HCT116 (cell line): ENCODE measurements around the gene LAMP1. TPM values are rescaled to one million over a fixed set of nuclear protein-coding genes. Genes with fewer than 3 reads are reported as not detected.

Experiments
- ATAC-seq: fragments of 200-7000 bp; cut with Tn5 transposase; 2 replicates; pipeline ENCODE4 v1.9.1; 2020; ENCODE audit warnings: mild to moderate bottlenecking, moderate library complexity
- BruUV-seq: library from RNA; stranded (reverse); fragments of 400-500 nt; replicated peaks from 2 replicates; lab custom pipeline; 2021; lab: Mats Ljungman, UMichigan
- CTCF ChIA-PET: fragments of 300-600 bp; sonication (Branson Sonifier 250); formaldehyde crosslinking; loops from one replicate; lab custom pipeline; 2021; ENCODE audit warnings: antibody characterized with exemption; lab: Charles Lee
- POLR2A ChIA-PET: fragments of 300-600, 350-600 bp; sonication (Branson Sonifier 250); formaldehyde crosslinking; loops from one replicate; lab custom pipeline; 2021; ENCODE audit warnings: antibody characterized with exemption; lab: Charles Lee
- RAD21 ChIA-PET, 2 experiments: fragments of 300-600 bp; sonication (Branson Sonifier 250); formaldehyde crosslinking; loops; one replicate each; lab custom pipeline; 2023; ENCODE audit warnings: low total read pairs in 2 of 2; ENCODE audit not compliant: uncharacterized antibody in 2 of 2, unreplicated experiment in 2 of 2, low non-redundant PET in 1 of 2; lab: Charles Lee
- DNase-seq: peaks from one replicate; pipeline ENCODE4 v3.0.0-alpha.2; 2010; ENCODE audit warnings: low read depth, low spot score
- H2AFZ ChIP-seq: fragments of 200-600 bp; shearing (Covaris generic), sonication (generic); 2 replicates; pipeline ENCODE4 v1.6.1; 2017; ENCODE audit warnings: low read depth, mixed run types, mixed read lengths, antibody characterized with exemption, low read length; ENCODE audit not compliant: poor library complexity, severe bottlenecking
- H3K27ac ChIP-seq: 2 replicates; pipeline ENCODE4 v1.5.1; 2012; ENCODE audit warnings: low read depth, low read length
- H3K27me3 ChIP-seq: fragments of 200-600 bp; sonication (generic); 2 replicates; pipeline ENCODE4 v1.6.1; 2016; ENCODE audit warnings: mixed run types, low read length, mixed read lengths; ENCODE audit not compliant: insufficient read depth
- H3K36me3 ChIP-seq, 2 experiments: fragments of 200-500 bp in 1 of 2; fragments of 200-600 bp in 1 of 2; sonication (Bioruptor generic) in 1 of 2; sonication (generic) in 1 of 2; 2 replicates each; pipeline versions ENCODE4 v1.5.1 to v1.6.1; 2014 to 2016; ENCODE audit warnings: low read length in 2 of 2, inconsistent platforms in 1 of 2, mixed read lengths in 1 of 2, mixed run types in 1 of 2; ENCODE audit not compliant: insufficient read depth in 2 of 2, control insufficient read depth in 1 of 2
- H3K4me1 ChIP-seq, 2 experiments: fragments of 200-600 bp in 1 of 2; sonication (generic) in 1 of 2; 2 replicates each; pipeline versions ENCODE4 v1.5.1 to v1.6.1; 2012 to 2017; ENCODE audit warnings: low read length in 2 of 2, inconsistent platforms in 1 of 2, mild to moderate bottlenecking in 1 of 2, mixed read lengths in 1 of 2, mixed run types in 1 of 2, moderate library complexity in 1 of 2; ENCODE audit not compliant: insufficient read depth in 2 of 2, control insufficient read depth in 1 of 2
- H3K4me2 ChIP-seq: fragments of 200-600 bp; sonication (generic); 2 replicates; pipeline ENCODE4 v1.6.1; 2017; ENCODE audit warnings: mixed run types, low read length, mixed read lengths
- H3K4me3 ChIP-seq, 2 experiments: fragments of 200-600 bp in 1 of 2; sonication (generic) in 1 of 2; replicated peaks in 1 of 2; 2 replicates each; pipeline ENCODE4 v1.5.1; 2011 to 2016; ENCODE audit warnings: low read length in 2 of 2, control low read depth in 1 of 2, low read depth in 1 of 2, mild to moderate bottlenecking in 1 of 2, mixed read lengths in 1 of 2, mixed run types in 1 of 2
- H3K79me2 ChIP-seq: fragments of 200-600 bp; sonication (generic); 2 replicates; pipeline ENCODE4 v1.6.1; 2017; ENCODE audit warnings: mild to moderate bottlenecking, mixed run types, low read length, moderate library complexity, mixed read lengths; ENCODE audit not compliant: insufficient read depth
- H3K9ac ChIP-seq: fragments of 200-600 bp; sonication (generic); 2 replicates; pipeline ENCODE4 v1.6.1; 2016; ENCODE audit warnings: low read length, mixed read lengths
- H3K9me2 ChIP-seq: fragments of 200-600 bp; sonication (generic), shearing (Covaris generic); 2 replicates; pipeline ENCODE4 v1.6.1; 2017; ENCODE audit warnings: mixed run types, mild to moderate bottlenecking, moderate library complexity; ENCODE audit not compliant: insufficient read depth
- H3K9me3 ChIP-seq, 2 experiments: fragments of 200-500 bp in 1 of 2; fragments of 200-600 bp in 1 of 2; sonication (Bioruptor generic) in 1 of 2; sonication (generic) in 1 of 2; 2 replicates each; pipeline ENCODE4 v1.6.1; 2014 to 2017; ENCODE audit warnings: low read length in 2 of 2, mixed read lengths in 2 of 2, inconsistent platforms in 1 of 2, low read depth in 1 of 2, mild to moderate bottlenecking in 1 of 2, mixed run types in 1 of 2, moderate library complexity in 1 of 2; ENCODE audit not compliant: control insufficient read depth in 1 of 2, insufficient read depth in 1 of 2
- H4K20me1 ChIP-seq: fragments of 200-600 bp; sonication (generic), shearing (Covaris generic); 2 replicates; pipeline ENCODE4 v1.6.1; 2017; ENCODE audit warnings: mixed run types, mild to moderate bottlenecking, moderate library complexity; ENCODE audit not compliant: insufficient read depth
- CBX3 ChIP-seq: IDR thresholded peaks from 2 replicates; pipeline ENCODE4 v1.6.1; 2012; ENCODE audit warnings: low read depth
- EGR1 ChIP-seq: IDR thresholded peaks from 2 replicates; pipeline ENCODE4 v1.6.1; 2012; ENCODE audit warnings: low read depth
- ELF1 ChIP-seq: IDR thresholded peaks from 2 replicates; pipeline ENCODE4 v1.6.1; 2012; ENCODE audit warnings: low read depth, borderline replicate concordance
- EZH2 ChIP-seq: fragments of 200-600 bp; sonication (generic); IDR thresholded peaks from 2 replicates; pipeline ENCODE4 v1.6.1; 2017; ENCODE audit warnings: antibody characterized with exemption, mixed run types
- EZH2phosphoT487 ChIP-seq: fragments of 200-600 bp; IDR thresholded peaks from 2 replicates; pipeline ENCODE4 v1.6.1; 2018; ENCODE audit warnings: antibody characterized with exemption, borderline replicate concordance
- FOSL1 ChIP-seq: IDR thresholded peaks from 2 replicates; pipeline ENCODE4 v1.6.1; 2012; ENCODE audit warnings: low read depth
- POLR2A ChIP-seq: IDR thresholded peaks from 2 replicates; pipeline ENCODE4 v1.7.0; 2011; ENCODE audit warnings: borderline replicate concordance; ENCODE audit not compliant: insufficient read depth, insufficient read length; ENCODE audit errors: extremely low read depth
- RAD21 ChIP-seq: IDR thresholded peaks from 2 replicates; pipeline ENCODE4 v1.6.1; 2012; ENCODE audit warnings: low read depth, mild to moderate bottlenecking
- SP1 ChIP-seq: IDR thresholded peaks from 2 replicates; pipeline ENCODE4 v1.6.1; 2012; ENCODE audit warnings: low read depth
- SRF ChIP-seq: IDR thresholded peaks from 2 replicates; pipeline ENCODE4 v1.6.1; 2012; ENCODE audit warnings: low read depth
- TCF7L2 ChIP-seq: IDR thresholded peaks from 2 replicates; pipeline ENCODE4 v1.7.0; 2011; ENCODE audit warnings: borderline replicate concordance, inconsistent platforms; ENCODE audit not compliant: insufficient read depth, insufficient read length; ENCODE audit errors: extremely low read depth
- YY1 ChIP-seq: IDR thresholded peaks from 2 replicates; pipeline ENCODE4 v1.6.1; 2011; ENCODE audit warnings: low read length, low read depth, moderate library complexity, mild to moderate bottlenecking; ENCODE audit not compliant: insufficient replicate concordance; ENCODE audit errors: extremely low read depth
- ZFX ChIP-seq: fragments of 450-650 bp; IDR thresholded peaks from 2 replicates; pipeline ENCODE4 v1.6.1; 2017
- intact Hi-C: fragments of 100-400 bp; cut with micrococcal nuclease; formaldehyde crosslinking; loops from 2 replicates; pipeline ENCODE4 v1.10.0; 2022
- total RNA-seq: library from RNA; stranded (reverse); gene quantifications from one replicate; pipeline ENCODE4 v1.2.1, GENCODE V29; 2021; ENCODE audit not compliant: unreplicated experiment
- TF ChIP-seq, protein P1 (sequence below): IDR thresholded peaks from 2 replicates; pipeline ENCODE4 v1.6.1; 2012; ENCODE audit warnings: low read depth
- TF ChIP-seq, protein P2 (sequence below), 3 experiments: fragments of 200-600 bp in 1 of 3; sonication (generic) in 1 of 3; IDR thresholded peaks in 2 of 3; conservative IDR thresholded peaks in 1 of 3; 2 replicates each; pipeline ENCODE4 v1.5.1; 2012 to 2017; ENCODE audit warnings: low read depth in 2 of 3, low read length in 2 of 3, antibody characterized with exemption in 1 of 3, borderline replicate concordance in 1 of 3, control low read depth in 1 of 3, mild to moderate bottlenecking in 1 of 3, mixed read lengths in 1 of 3, mixed run types in 1 of 3, moderate library complexity in 1 of 3; ENCODE audit not compliant: insufficient read depth in 1 of 3
- TF ChIP-seq, protein P3 (sequence below): IDR thresholded peaks from 2 replicates; pipeline ENCODE4 v1.6.1; 2011; ENCODE audit warnings: mild to moderate bottlenecking, low read length, moderate library complexity; ENCODE audit not compliant: insufficient replicate concordance; ENCODE audit errors: extremely low read depth
- TF ChIP-seq, protein P4 (sequence below): IDR thresholded peaks from 2 replicates; pipeline ENCODE4 v1.6.1; 2012

Gene LAMP1
- total RNA-seq, 1 experiment from 2014 or later, result 158 TPM

DNA sequence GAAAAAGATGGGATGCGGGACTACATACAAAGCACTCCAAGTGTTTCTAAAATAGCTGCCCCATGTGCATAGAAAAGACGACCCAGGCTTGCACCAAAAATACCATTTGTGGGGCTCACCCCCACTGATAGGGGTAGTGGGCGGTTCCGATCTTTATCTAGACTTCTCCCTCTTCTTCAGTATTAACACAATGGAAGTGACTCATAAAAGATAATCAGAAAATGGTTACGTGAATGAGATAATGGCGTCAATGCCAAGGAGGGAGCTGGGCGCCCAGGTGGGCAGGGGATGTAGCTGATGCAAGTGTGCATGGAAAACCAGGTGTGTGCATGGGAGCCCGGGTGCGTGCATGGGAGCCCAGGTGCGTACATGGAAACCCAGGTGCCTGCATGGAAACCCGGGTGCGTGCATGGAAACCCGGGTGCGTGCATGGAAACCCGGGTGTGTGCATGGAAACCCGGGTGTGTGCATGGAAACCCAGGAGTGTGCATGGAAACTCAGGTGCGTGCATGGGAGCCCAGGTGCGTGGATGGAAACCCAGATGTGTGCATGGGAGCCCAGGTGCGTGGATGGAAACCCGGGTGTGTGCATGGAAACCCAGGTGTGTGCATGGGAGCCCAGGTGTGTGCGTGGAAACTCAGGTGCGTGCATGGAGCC is 32.7 kb downstream of the LAMP1 start:
- Histone ChIP-seq H3K27ac (no peak overlapping the region), H3K4me2 (no peak overlapping the region), H4K20me1 (no peaks in the 10 kb centered on the region), H3K9me2 (no peaks in the 10 kb centered on the region), H2AFZ (no peak overlapping the region), H3K36me3 (peaks cover 0 to 4% of the 10 kb centered on the region in 2 experiments; a peak in 1 of 4 replicates), H3K27me3 (no peaks in the 10 kb centered on the region), H3K4me1 (peaks cover 0 to 8% of the 10 kb centered on the region in 2 experiments; a peak in 1 of 4 replicates), H3K4me3 (no peak overlapping the region), H3K9ac (no peak overlapping the region), H3K9me3 (no peaks in the 10 kb centered on the region), H3K79me2 (no peaks in the 10 kb centered on the region)
- CTCF ChIA-PET, result no interaction called here
- BruUV-seq, result no TSS peak
- TF ChIP-seq CBX3, result no peak
- TF ChIP-seq, protein P1, sequence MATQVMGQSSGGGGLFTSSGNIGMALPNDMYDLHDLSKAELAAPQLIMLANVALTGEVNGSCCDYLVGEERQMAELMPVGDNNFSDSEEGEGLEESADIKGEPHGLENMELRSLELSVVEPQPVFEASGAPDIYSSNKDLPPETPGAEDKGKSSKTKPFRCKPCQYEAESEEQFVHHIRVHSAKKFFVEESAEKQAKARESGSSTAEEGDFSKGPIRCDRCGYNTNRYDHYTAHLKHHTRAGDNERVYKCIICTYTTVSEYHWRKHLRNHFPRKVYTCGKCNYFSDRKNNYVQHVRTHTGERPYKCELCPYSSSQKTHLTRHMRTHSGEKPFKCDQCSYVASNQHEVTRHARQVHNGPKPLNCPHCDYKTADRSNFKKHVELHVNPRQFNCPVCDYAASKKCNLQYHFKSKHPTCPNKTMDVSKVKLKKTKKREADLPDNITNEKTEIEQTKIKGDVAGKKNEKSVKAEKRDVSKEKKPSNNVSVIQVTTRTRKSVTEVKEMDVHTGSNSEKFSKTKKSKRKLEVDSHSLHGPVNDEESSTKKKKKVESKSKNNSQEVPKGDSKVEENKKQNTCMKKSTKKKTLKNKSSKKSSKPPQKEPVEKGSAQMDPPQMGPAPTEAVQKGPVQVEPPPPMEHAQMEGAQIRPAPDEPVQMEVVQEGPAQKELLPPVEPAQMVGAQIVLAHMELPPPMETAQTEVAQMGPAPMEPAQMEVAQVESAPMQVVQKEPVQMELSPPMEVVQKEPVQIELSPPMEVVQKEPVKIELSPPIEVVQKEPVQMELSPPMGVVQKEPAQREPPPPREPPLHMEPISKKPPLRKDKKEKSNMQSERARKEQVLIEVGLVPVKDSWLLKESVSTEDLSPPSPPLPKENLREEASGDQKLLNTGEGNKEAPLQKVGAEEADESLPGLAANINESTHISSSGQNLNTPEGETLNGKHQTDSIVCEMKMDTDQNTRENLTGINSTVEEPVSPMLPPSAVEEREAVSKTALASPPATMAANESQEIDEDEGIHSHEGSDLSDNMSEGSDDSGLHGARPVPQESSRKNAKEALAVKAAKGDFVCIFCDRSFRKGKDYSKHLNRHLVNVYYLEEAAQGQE, result no peak
- TF ChIP-seq, protein P2, sequence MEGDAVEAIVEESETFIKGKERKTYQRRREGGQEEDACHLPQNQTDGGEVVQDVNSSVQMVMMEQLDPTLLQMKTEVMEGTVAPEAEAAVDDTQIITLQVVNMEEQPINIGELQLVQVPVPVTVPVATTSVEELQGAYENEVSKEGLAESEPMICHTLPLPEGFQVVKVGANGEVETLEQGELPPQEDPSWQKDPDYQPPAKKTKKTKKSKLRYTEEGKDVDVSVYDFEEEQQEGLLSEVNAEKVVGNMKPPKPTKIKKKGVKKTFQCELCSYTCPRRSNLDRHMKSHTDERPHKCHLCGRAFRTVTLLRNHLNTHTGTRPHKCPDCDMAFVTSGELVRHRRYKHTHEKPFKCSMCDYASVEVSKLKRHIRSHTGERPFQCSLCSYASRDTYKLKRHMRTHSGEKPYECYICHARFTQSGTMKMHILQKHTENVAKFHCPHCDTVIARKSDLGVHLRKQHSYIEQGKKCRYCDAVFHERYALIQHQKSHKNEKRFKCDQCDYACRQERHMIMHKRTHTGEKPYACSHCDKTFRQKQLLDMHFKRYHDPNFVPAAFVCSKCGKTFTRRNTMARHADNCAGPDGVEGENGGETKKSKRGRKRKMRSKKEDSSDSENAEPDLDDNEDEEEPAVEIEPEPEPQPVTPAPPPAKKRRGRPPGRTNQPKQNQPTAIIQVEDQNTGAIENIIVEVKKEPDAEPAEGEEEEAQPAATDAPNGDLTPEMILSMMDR (IDR thresholded peaks at IDR 0.05 in 2 of 3, conservative IDR thresholded peaks at IDR 0.05 in 1 of 3; ENCODE audit: borderline replicate concordance in 1 of 3, insufficient read depth in 1 of 3, low read depth in 2 of 3, low read length in 2 of 3), result no peak
- TF ChIP-seq, protein P3, sequence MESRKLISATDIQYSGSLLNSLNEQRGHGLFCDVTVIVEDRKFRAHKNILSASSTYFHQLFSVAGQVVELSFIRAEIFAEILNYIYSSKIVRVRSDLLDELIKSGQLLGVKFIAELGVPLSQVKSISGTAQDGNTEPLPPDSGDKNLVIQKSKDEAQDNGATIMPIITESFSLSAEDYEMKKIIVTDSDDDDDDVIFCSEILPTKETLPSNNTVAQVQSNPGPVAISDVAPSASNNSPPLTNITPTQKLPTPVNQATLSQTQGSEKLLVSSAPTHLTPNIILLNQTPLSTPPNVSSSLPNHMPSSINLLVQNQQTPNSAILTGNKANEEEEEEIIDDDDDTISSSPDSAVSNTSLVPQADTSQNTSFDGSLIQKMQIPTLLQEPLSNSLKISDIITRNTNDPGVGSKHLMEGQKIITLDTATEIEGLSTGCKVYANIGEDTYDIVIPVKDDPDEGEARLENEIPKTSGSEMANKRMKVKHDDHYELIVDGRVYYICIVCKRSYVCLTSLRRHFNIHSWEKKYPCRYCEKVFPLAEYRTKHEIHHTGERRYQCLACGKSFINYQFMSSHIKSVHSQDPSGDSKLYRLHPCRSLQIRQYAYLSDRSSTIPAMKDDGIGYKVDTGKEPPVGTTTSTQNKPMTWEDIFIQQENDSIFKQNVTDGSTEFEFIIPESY, result no peak
- TF ChIP-seq ELF1, result no peak
- TF ChIP-seq EZH2, result no peak
- TF ChIP-seq SRF, result no peak
- TF ChIP-seq ZFX, result no peak
- no peak for TF ChIP-seq EGR1
- no peak for TF ChIP-seq SP1
- no peak for TF ChIP-seq POLR2A
- no peak for TF ChIP-seq TCF7L2
- TF ChIP-seq, protein P4, sequence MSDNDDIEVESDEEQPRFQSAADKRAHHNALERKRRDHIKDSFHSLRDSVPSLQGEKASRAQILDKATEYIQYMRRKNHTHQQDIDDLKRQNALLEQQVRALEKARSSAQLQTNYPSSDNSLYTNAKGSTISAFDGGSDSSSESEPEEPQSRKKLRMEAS, result no peak
- no peak for TF ChIP-seq FOSL1
- TF ChIP-seq EZH2phosphoT487, result no peak
- TF ChIP-seq YY1, result no peak
- no peak for TF ChIP-seq RAD21
- ATAC-seq (no peak), DNase-seq (no peak)
- intact Hi-C loops, result no loop called here
- POLR2A ChIA-PET, result no interaction called here
- RAD21 ChIA-PET, result no interaction called here
